Uterus (tissue), 2 donors: ENCODE data around the gene PCNX3.

Experiments used
- CTCF ChIP-seq, 4 experiments: fragments of 200-600 bp in 2 of 4; fragments of 450-650 bp in 2 of 4; sonication (generic) in 2 of 4; IDR thresholded peaks; one replicate each; pipeline ENCODE4 v1.5.1; 2016 to 2019; ENCODE audit warnings: antibody characterized with exemption in 4 of 4, mild to moderate bottlenecking in 2 of 4, moderate library complexity in 1 of 4
- POLR2A ChIP-seq, 2 donors: fragments of 450-650 bp; IDR thresholded peaks; one replicate each; pipeline ENCODE4 v1.6.1; 2016; ENCODE audit warnings: antibody characterized with exemption in 2 of 2, mild to moderate bottlenecking in 1 of 2, moderate library complexity in 1 of 2

- no peak for TF ChIP-seq CTCF (IDR thresholded peaks at IDR 0.05)
- TF ChIP-seq POLR2A (IDR thresholded peaks at IDR 0.05): no peak
Measured at GRCh38 chr11:65580756-65581155, 34.8 kb upstream of the PCNX3 start.
